Suprapubic skin (tissue), 4 donors: ENCODE data around the gene LRPAP1. TPM values are rescaled to one million over a fixed set of nuclear protein-coding genes. Genes with fewer than 3 reads are reported as not detected.

Experiments used
- DNase-seq, 2 donors: peaks; one replicate each; pipeline ENCODE4 v3.0.0-alpha.2; 2019; ENCODE audit warnings: low spot score in 2 of 2
- H3K27ac ChIP-seq: fragments of 200-600 bp; sonication (generic); one replicate; pipeline ENCODE4 v1.5.1; 2019
- H3K27me3 ChIP-seq: fragments of 200-600 bp; sonication (generic); one replicate; pipeline ENCODE4 v1.5.1; 2019
- H3K36me3 ChIP-seq: fragments of 200-600 bp; sonication (generic); one replicate; pipeline ENCODE4 v1.5.1; 2019
- H3K4me1 ChIP-seq: fragments of 200-600 bp; sonication (generic); one replicate; pipeline ENCODE4 v1.5.1; 2019
- H3K4me3 ChIP-seq: fragments of 200-600 bp; sonication (generic); one replicate; pipeline ENCODE4 v1.5.1; 2019; ENCODE audit warnings: mild to moderate bottlenecking
- H3K9me3 ChIP-seq: fragments of 200-600 bp; sonication (generic); one replicate; pipeline ENCODE4 v1.5.1; 2019
- CTCF ChIP-seq, 2 donors: fragments of 200-600 bp in 1 of 2; fragments of 450-650 bp in 1 of 2; sonication (generic) in 1 of 2; IDR thresholded peaks; one replicate each; pipeline ENCODE4 v1.5.1; 2016 to 2019; ENCODE audit warnings: antibody characterized with exemption in 2 of 2, mild to moderate bottlenecking in 1 of 2, moderate library complexity in 1 of 2
- EP300 ChIP-seq: sonication (generic); formaldehyde crosslinking; IDR thresholded peaks from one replicate; pipeline ENCODE4 v1.6.1; 2017; ENCODE audit warnings: antibody characterized with exemption
- POLR2A ChIP-seq, 2 donors: fragments of 450-650 bp; IDR thresholded peaks; one replicate each; pipeline ENCODE4 v1.6.1; 2017; ENCODE audit warnings: antibody characterized with exemption in 2 of 2, mild to moderate bottlenecking in 2 of 2, moderate library complexity in 2 of 2
- POLR2AphosphoS5 ChIP-seq, 3 donors: sonication (generic); formaldehyde crosslinking; IDR thresholded peaks; one replicate each; pipeline ENCODE4 v1.6.1; 2017; ENCODE audit warnings: antibody characterized with exemption in 3 of 3
- WGBS: methylation state at CpG from one replicate; pipeline ENCODE4 v1.1.5; 2018; 5-methylcytosine and 5-hydroxymethylcytosine counted together
- total RNA-seq, 4 donors: library from RNA; depleted of rRNA; stranded (reverse); fragments of >200 nt; gene quantifications; one replicate each; pipeline ENCODE4 v1.1.0, GENCODE V29; 2016

LRPAP1 gene
- total RNA-seq, 4 donors from 2014 or later, result 88.8 to 114 (median 95.5) TPM

GRCh38 chr4:3481783-3482393, 50.3 kb downstream of the LRPAP1 start:
- H3K27ac ChIP-seq, result no peak overlapping the region
- peaks cover 87% of the 10 kb centered on the region for H3K27me3 ChIP-seq
- DNase-seq, result no peak

GRCh38 chr4:3481113-3481531, 51.1 kb downstream of the LRPAP1 start:
- 52% methylated on average over 5 of the region's 5 CpGs for WGBS
- no peak for DNase-seq
- Histone ChIP-seq H3K27me3 (peaks cover 87% of the 10 kb centered on the region), H3K4me3 (no peak overlapping the region), H3K36me3 (no peaks in the 10 kb centered on the region), H3K9me3 (no peaks in the 10 kb centered on the region), H3K4me1 (peaks cover 26% of the 10 kb centered on the region), H3K27ac (no peak overlapping the region)
- TF ChIP-seq EP300 (no peak), CTCF (IDR thresholded peaks at IDR 0.05) (no peak), POLR2A (IDR thresholded peaks at IDR 0.05) (no peak), POLR2AphosphoS5 (IDR thresholded peaks at IDR 0.05) (no peak)

More at GRCh38 chr4:3481783-3482393, 50.3 kb downstream of the LRPAP1 start:
- Histone ChIP-seq H3K9me3 (no peaks in the 10 kb centered on the region), H3K4me1 (peaks cover 26% of the 10 kb centered on the region), H3K4me3 (no peak overlapping the region), H3K36me3 (no peaks in the 10 kb centered on the region)
- WGBS, result 64% methylated on average over 19 of the region's 19 CpGs
- no peak for TF ChIP-seq POLR2A (IDR thresholded peaks at IDR 0.05)
- TF ChIP-seq POLR2AphosphoS5 (IDR thresholded peaks at IDR 0.05), result no peak
- TF ChIP-seq EP300, result no peak
- no peak for TF ChIP-seq CTCF (IDR thresholded peaks at IDR 0.05)

DNA sequence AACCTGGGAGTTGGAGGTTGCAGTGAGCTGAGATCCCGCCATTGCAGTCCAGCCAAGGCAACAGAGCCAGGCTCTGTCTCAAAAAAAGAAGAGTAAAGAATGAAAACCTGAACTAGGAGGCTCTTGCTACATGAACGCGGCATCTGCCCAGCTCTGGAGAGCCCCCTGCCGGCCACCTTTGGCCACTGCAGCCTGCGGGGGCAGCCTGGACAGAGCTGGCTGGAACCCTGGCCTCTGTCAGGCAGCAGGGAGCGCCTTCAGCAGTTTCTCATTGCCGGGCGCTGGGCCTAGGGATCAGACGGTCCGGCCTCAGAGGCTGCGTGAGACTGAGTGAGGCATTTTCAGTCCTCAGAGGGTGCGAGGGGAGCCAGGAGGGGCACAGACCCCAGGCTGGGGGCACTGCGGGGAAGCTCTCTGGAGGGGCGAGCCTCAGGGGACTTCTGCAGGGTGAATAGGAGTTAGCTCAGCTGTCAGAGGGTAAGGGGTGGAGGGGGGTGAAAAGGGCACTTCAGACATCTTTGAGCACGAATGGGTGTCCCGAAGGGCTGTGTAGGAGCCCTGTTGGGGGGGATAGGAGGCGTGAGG, 51.6 kb downstream of the LRPAP1 start:
- peaks cover 23% of the 10 kb centered on the region for H3K4me1 ChIP-seq
- no peak overlapping the region for H3K4me3 ChIP-seq
- H3K36me3 ChIP-seq, result no peaks in the 10 kb centered on the region
- DNase-seq, result no peak
- no peak overlapping the region for H3K27ac ChIP-seq
- peaks cover 85% of the 10 kb centered on the region for H3K27me3 ChIP-seq
- H3K9me3 ChIP-seq, result no peaks in the 10 kb centered on the region
- no peak for TF ChIP-seq POLR2A (IDR thresholded peaks at IDR 0.05)
- TF ChIP-seq CTCF (IDR thresholded peaks at IDR 0.05), result peak; percentile 78 to 99
- TF ChIP-seq POLR2AphosphoS5 (IDR thresholded peaks at IDR 0.05), result no peak
- WGBS, result 26% methylated on average over 17 of the region's 17 CpGs

DNA sequence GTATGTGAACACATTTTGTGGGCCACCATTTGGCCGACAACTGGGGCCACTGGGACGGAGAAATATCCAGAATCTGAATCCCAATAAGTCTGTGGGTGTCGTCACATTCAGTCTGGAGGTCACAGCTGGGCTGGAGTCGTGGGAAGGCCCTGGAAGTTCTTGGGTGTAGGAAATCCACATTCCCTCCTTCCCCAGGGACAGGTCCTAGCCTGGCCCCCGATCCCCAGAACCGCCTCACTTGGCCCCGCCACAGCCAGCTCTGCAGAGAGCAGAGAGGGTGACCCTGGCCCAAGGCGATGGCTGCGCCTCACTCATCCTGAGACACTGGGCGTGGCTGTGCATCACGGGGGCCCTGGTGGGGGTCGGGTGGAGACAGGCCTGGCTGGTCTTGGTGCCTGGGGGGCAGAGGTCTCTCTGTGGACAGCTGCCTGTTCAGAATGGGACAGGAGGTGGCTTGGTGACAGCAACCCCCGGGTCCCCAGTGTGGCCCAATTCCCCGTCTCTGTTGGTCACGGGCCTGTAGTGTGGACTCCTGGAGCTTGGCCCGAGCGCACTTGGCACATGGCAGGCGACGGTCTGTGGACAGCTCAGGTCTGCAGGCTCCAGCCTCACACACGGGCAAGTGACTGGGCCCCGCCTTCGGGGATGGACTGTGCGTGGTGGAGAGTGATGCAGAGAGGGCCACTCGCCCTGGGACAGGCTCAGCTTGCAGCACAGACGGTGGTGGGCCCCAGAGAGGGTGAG, 52.7 kb downstream of the LRPAP1 start:
- peaks cover 13% of the 10 kb centered on the region for H3K4me1 ChIP-seq
- peaks cover 85% of the 10 kb centered on the region for H3K27me3 ChIP-seq
- H3K9me3 ChIP-seq, result no peaks in the 10 kb centered on the region
- no peak for DNase-seq
- H3K27ac ChIP-seq, result no peak overlapping the region
- 79% methylated on average over 6 of the region's 25 CpGs for WGBS
- no peak overlapping the region for H3K4me3 ChIP-seq
- H3K36me3 ChIP-seq, result no peaks in the 10 kb centered on the region
- TF ChIP-seq CTCF (IDR thresholded peaks at IDR 0.05) (no peak), EP300 (no peak), POLR2A (IDR thresholded peaks at IDR 0.05) (no peak), POLR2AphosphoS5 (IDR thresholded peaks at IDR 0.05) (no peak)
